ENCODE results near the gene ABCC8. TPM values are rescaled to one million over a fixed set of nuclear protein-coding genes. Genes with fewer than 3 reads are reported as not detected.

Gene ABCC8
- total and polyA plus RNA-seq, 2 experiments from 2014 or later: 2.2 TPM; not detected in 1

DNA sequence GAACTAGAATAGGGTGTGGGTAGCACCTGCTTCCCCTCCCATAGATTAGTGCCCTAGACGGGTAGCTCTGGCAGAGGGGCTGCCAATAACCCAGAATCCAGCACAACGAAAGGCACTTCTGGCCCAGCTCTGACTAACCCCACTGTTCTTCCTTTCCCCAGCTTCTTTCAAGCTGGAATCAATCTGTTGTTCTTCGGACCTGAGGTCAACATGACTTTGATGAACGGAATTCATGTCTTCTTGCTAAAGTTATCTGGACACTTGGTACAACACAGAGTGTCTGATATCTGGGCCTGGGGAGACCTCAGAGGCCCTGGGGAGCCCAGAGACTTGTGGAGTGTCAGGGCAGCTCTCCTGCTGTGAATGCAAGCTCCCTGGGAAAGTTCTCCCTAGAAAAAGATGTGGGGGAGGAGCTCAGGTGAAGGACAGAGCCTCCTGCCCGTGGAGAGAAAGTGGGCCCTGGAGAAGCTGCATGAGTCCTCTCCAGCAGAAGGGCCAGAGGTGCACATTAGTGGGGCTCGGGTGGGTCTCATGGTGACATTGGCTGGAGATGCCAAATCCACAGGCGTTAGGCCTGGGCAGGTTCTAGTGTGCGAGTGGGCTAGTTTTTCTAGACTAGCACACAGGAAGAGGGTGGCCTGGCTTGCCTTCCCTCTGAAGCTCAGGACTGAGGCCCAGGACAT, 94.5 kb downstream of the ABCC8 start:
- 85% methylated on average over 8 of the region's 8 CpGs for WGBS (ENCODE audit: low lambda C conversion rate, missing lambda C conversion rate)
- H3K79me2 ChIP-seq: no peaks in the 10 kb centered on the region
- H3K4me3 ChIP-seq: no peak overlapping the region
- H3K9me3 ChIP-seq (ENCODE audit: low read depth): no peaks in the 10 kb centered on the region
- DNase-seq (ENCODE audit: low spot score): no peak
- H3K4me1 ChIP-seq (ENCODE audit: insufficient read depth): no peaks in the 10 kb centered on the region
- H3K9me2 ChIP-seq (replicated peaks; ENCODE audit: insufficient read depth): no peaks in the 10 kb centered on the region
- no peak overlapping the region for H2AFZ ChIP-seq
- no peak overlapping the region for H3K27ac ChIP-seq
- H4K20me1 ChIP-seq (ENCODE audit: insufficient read depth, poor library complexity, severe bottlenecking): no peaks in the 10 kb centered on the region
- TF ChIP-seq EZH2 (IDR thresholded peaks at IDR 0.05; ENCODE audit: borderline replicate concordance) (no peak), EZH2phosphoT487 (IDR thresholded peaks at IDR 0.05; ENCODE audit: low read depth, severe bottlenecking, unreplicated experiment) (no peak)
- TF ChIP-seq, protein P1, sequence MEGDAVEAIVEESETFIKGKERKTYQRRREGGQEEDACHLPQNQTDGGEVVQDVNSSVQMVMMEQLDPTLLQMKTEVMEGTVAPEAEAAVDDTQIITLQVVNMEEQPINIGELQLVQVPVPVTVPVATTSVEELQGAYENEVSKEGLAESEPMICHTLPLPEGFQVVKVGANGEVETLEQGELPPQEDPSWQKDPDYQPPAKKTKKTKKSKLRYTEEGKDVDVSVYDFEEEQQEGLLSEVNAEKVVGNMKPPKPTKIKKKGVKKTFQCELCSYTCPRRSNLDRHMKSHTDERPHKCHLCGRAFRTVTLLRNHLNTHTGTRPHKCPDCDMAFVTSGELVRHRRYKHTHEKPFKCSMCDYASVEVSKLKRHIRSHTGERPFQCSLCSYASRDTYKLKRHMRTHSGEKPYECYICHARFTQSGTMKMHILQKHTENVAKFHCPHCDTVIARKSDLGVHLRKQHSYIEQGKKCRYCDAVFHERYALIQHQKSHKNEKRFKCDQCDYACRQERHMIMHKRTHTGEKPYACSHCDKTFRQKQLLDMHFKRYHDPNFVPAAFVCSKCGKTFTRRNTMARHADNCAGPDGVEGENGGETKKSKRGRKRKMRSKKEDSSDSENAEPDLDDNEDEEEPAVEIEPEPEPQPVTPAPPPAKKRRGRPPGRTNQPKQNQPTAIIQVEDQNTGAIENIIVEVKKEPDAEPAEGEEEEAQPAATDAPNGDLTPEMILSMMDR (IDR thresholded peaks at IDR 0.05; ENCODE audit: poor library complexity): no peak
- no peaks in the 10 kb centered on the region for H3K36me3 ChIP-seq (replicated peaks; ENCODE audit: insufficient read depth, low read depth)
- no peaks in the 10 kb centered on the region for H3K27me3 ChIP-seq
- no peak overlapping the region for H3K4me2 ChIP-seq

DNA sequence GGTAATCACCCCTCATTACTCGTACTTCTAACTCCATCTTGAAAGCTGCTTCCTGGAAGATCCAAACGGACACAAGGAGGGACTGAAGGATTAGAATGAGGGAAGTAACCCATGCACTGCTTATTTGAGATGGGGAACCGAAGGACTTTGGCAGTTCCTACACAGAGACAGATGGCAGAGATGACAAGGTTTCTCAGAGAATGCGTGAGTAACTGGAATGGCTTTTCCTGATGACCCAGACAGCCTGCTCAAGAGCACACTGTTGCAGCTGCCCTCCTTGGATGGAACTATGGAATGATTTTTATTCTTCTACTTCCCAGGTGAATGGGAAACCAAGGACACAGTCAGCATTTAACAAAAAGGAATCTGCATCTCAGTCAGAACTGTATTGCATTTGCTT, 95.5 kb downstream of the ABCC8 start:
- Histone ChIP-seq H3K9me3 (ENCODE audit: low read depth) (no peaks in the 10 kb centered on the region), H3K27ac (no peak overlapping the region), H3K4me3 (no peak overlapping the region), H2AFZ (no peak overlapping the region), H3K9me2 (replicated peaks; ENCODE audit: insufficient read depth) (no peaks in the 10 kb centered on the region), H4K20me1 (ENCODE audit: insufficient read depth, poor library complexity, severe bottlenecking) (no peaks in the 10 kb centered on the region), H3K79me2 (no peaks in the 10 kb centered on the region), H3K36me3 (replicated peaks; ENCODE audit: insufficient read depth, low read depth) (no peaks in the 10 kb centered on the region), H3K27me3 (no peaks in the 10 kb centered on the region), H3K4me1 (ENCODE audit: insufficient read depth) (no peaks in the 10 kb centered on the region), H3K4me2 (no peak overlapping the region)
- no peak for TF ChIP-seq EZH2 (IDR thresholded peaks at IDR 0.05; ENCODE audit: borderline replicate concordance)
- no peak for TF ChIP-seq EZH2phosphoT487 (IDR thresholded peaks at IDR 0.05; ENCODE audit: low read depth, severe bottlenecking, unreplicated experiment)
- TF ChIP-seq, protein P1 (IDR thresholded peaks at IDR 0.05; ENCODE audit: poor library complexity): no peak
- no peak for DNase-seq (ENCODE audit: low spot score)
- 73% methylated on average over 4 of the region's 4 CpGs for WGBS (ENCODE audit: low lambda C conversion rate, missing lambda C conversion rate)

DNA sequence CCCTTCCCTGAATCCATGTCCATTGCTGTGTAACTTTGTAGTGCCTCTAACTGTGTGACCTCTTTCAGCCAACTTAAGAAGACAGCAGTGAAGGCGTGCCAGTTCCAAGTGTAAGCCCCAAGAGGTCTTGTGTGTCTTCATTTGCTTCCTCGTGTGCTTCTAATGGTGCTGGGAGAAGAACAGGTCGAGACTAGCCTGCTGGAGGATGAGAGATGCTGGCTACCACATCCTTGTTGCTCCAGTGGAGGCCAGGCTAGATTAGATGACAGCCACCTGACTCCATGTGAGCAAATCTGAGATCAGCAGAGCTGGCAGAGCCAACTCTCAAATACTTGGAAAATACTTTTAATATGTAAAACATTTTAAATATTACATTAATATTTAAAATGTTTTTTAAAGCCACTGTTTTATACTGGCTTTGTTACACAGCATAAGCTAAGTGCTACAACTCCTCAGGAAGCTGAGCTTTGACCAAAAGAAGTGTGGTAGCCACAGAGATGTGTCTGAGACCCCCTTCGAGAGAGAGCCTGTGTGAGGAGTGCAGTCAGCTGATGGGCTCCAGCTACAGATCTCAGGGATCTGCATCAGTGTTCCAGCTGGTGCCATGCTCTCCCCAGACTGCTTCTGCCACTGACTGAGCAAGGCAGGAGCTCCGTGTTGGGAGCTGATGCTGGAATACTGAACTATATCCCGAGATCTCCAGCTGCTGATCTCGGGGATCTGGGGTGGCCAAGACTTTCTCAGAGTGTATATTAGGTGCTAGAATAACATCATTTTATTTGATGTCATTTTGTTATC, 97.1 kb downstream of the ABCC8 start:
- Histone ChIP-seq H3K36me3 (replicated peaks; ENCODE audit: insufficient read depth, low read depth) (no peaks in the 10 kb centered on the region), H3K79me2 (no peaks in the 10 kb centered on the region), H3K4me1 (ENCODE audit: insufficient read depth) (no peaks in the 10 kb centered on the region), H3K9me3 (ENCODE audit: low read depth) (no peaks in the 10 kb centered on the region), H3K27ac (no peak overlapping the region), H4K20me1 (ENCODE audit: insufficient read depth, poor library complexity, severe bottlenecking) (no peaks in the 10 kb centered on the region), H3K4me2 (no peak overlapping the region), H3K4me3 (no peak overlapping the region), H2AFZ (no peak overlapping the region), H3K27me3 (no peaks in the 10 kb centered on the region), H3K9me2 (replicated peaks; ENCODE audit: insufficient read depth) (no peaks in the 10 kb centered on the region)
- 80% methylated on average over 7 of the region's 7 CpGs for WGBS (ENCODE audit: low lambda C conversion rate, missing lambda C conversion rate)
- no peak for DNase-seq (ENCODE audit: low spot score)
- TF ChIP-seq EZH2phosphoT487 (IDR thresholded peaks at IDR 0.05; ENCODE audit: low read depth, severe bottlenecking, unreplicated experiment) (no peak), EZH2 (IDR thresholded peaks at IDR 0.05; ENCODE audit: borderline replicate concordance) (no peak)
- TF ChIP-seq, protein P1 (IDR thresholded peaks at IDR 0.05; ENCODE audit: poor library complexity): no peak

All from hepatocyte (in vitro differentiated cells).